Endothelial cell of umbilical vein (primary cell): ENCODE results near the gene ATP2B2. TPM values are rescaled to one million over a fixed set of nuclear protein-coding genes. Genes with fewer than 3 reads are reported as not detected.

Experiments used
- BruUV-seq: library from RNA; stranded (reverse); fragments of 400-500 nt; replicated peaks from 2 replicates; lab custom pipeline; 2021; lab: Mats Ljungman, UMichigan
- CTCF ChIA-PET: fragments of 300-600, 350-600 bp; sonication (Branson Sonifier 250); formaldehyde crosslinking; loops from one replicate; lab custom pipeline; 2021; ENCODE audit warnings: antibody characterized with exemption, inconsistent platforms; lab: Charles Lee
- POLR2A ChIA-PET: fragments of 300-600, 350-600 bp; sonication (Branson Sonifier 250); formaldehyde crosslinking; loops from one replicate; lab custom pipeline; 2021; ENCODE audit warnings: antibody characterized with exemption, inconsistent platforms; lab: Charles Lee
- DNase-seq: peaks from one replicate; pipeline ENCODE4 v3.0.0-alpha.2; 2011; ENCODE audit warnings: low read depth, low spot score
- FAIRE-seq: peaks from 2 replicates; lab custom pipeline; 2011; peaks lifted over from hg19 to GRCh38; lab: Jason Lieb, UNC
- H2AFZ ChIP-seq: 2 replicates; pipeline ENCODE4 v1.6.0; 2012; ENCODE audit warnings: low read depth, low read length, control low read depth, inconsistent platforms
- H3K27ac ChIP-seq: 2 replicates; pipeline ENCODE4 v1.5.1; 2011; ENCODE audit warnings: low read depth, mild to moderate bottlenecking, control low read depth, low read length, moderate library complexity; ENCODE audit not compliant: insufficient read depth
- H3K27me3 ChIP-seq, 2 experiments: 2 replicates each; pipeline versions ENCODE4 v1.6.0 to v1.6.1; 2011; ENCODE audit warnings: low read length in 2 of 2, mixed read lengths in 1 of 2; ENCODE audit not compliant: control insufficient read depth in 2 of 2, insufficient read depth in 2 of 2
- H3K36me3 ChIP-seq, 2 experiments: 2 replicates in 1 of 2; 3 replicates in 1 of 2; pipeline ENCODE4 v1.5.1; 2011; ENCODE audit warnings: low read length in 2 of 2, mild to moderate bottlenecking in 1 of 2, moderate library complexity in 1 of 2; ENCODE audit not compliant: control insufficient read depth in 2 of 2, insufficient read depth in 2 of 2; ENCODE audit errors: extremely low read depth in 1 of 2
- H3K4me1 ChIP-seq: 3 replicates; pipeline ENCODE4 v1.5.1; 2011; ENCODE audit warnings: mild to moderate bottlenecking, low read length; ENCODE audit not compliant: control insufficient read depth, insufficient read depth; ENCODE audit errors: extremely low read depth
- H3K4me2 ChIP-seq: 2 replicates; pipeline ENCODE4 v1.6.1; 2011; ENCODE audit warnings: low read length, control low read depth, mixed read lengths; ENCODE audit not compliant: insufficient read depth
- H3K4me3 ChIP-seq, 3 experiments: fragments of 200-600 bp in 1 of 3; sonication (generic), shearing (Covaris generic) in 1 of 3; replicated peaks in 1 of 3; 2 replicates each; pipeline ENCODE4 v1.5.1; 2011 to 2016; ENCODE audit warnings: control low read depth in 3 of 3, low read length in 3 of 3, mild to moderate bottlenecking in 2 of 3, inconsistent platforms in 1 of 3, low read depth in 1 of 3, moderate library complexity in 1 of 3; ENCODE audit not compliant: insufficient read depth in 1 of 3
- H3K79me2 ChIP-seq: 2 replicates; pipeline ENCODE4 v1.6.0; 2012; ENCODE audit warnings: low read length, inconsistent platforms; ENCODE audit not compliant: control insufficient read depth, insufficient read depth
- H3K9ac ChIP-seq: replicated peaks from 2 replicates; pipeline ENCODE3; 2011; ENCODE audit warnings: low read length, control low read depth; ENCODE audit not compliant: insufficient read depth; ENCODE audit errors: extremely low read depth
- H3K9me1 ChIP-seq: replicated peaks from 3 replicates; pipeline ENCODE4 v1.6.0; 2011; ENCODE audit warnings: mild to moderate bottlenecking, low read length; ENCODE audit not compliant: control insufficient read depth, insufficient read depth; ENCODE audit errors: extremely low read depth
- H3K9me3 ChIP-seq: replicated peaks from 2 replicates; pipeline ENCODE4 v1.5.1; 2012; ENCODE audit warnings: low read length, inconsistent platforms; ENCODE audit not compliant: control insufficient read depth, insufficient read depth
- H4K20me1 ChIP-seq: replicated peaks from 2 replicates; pipeline ENCODE3; 2011; ENCODE audit warnings: mild to moderate bottlenecking, low read length; ENCODE audit not compliant: control insufficient read depth, insufficient read depth; ENCODE audit errors: extremely low read depth
- CTCF ChIP-seq, 2 donors: IDR thresholded peaks; 1 replicate in 1 of 2; 2 replicates in 1 of 2; pipeline ENCODE4 v1.5.1; 2011; ENCODE audit warnings: low read length in 2 of 2, mild to moderate bottlenecking in 2 of 2, moderate library complexity in 2 of 2, control low read depth in 1 of 2, inconsistent platforms in 1 of 2, low read depth in 1 of 2; ENCODE audit not compliant: insufficient read depth in 1 of 2; ENCODE audit errors: extremely low read depth in 1 of 2
- EZH2 ChIP-seq: IDR thresholded peaks from 2 replicates; pipeline ENCODE4 v1.6.1; 2012; ENCODE audit warnings: borderline replicate concordance, low read depth, mild to moderate bottlenecking, moderate library complexity, low read length, inconsistent platforms; ENCODE audit not compliant: severe bottlenecking
- JUN ChIP-seq: IDR thresholded peaks from 2 replicates; pipeline ENCODE4 v1.6.1; 2011; ENCODE audit warnings: borderline replicate concordance, low read depth; ENCODE audit not compliant: insufficient read length, insufficient read depth
- MAX ChIP-seq: IDR thresholded peaks from 2 replicates; pipeline ENCODE4 v1.6.1; 2011; ENCODE audit not compliant: insufficient read depth, insufficient read length
- MYC ChIP-seq: IDR thresholded peaks from one replicate; pipeline ENCODE4 v1.6.1; 2011; ENCODE audit warnings: mild to moderate bottlenecking, low read depth, low read length
- POLR2A ChIP-seq: IDR thresholded peaks from 2 replicates; pipeline ENCODE4 v1.6.1; 2012; ENCODE audit warnings: low read depth, mild to moderate bottlenecking, control low read depth, low read length
- POLR2AphosphoS5 ChIP-seq: IDR thresholded peaks from 2 replicates; pipeline ENCODE4 v1.6.1; 2012; ENCODE audit warnings: low read depth, mild to moderate bottlenecking, control low read depth, low read length, moderate library complexity; ENCODE audit not compliant: insufficient read depth
- dilution Hi-C: fragments of 300-500 bp; cut with MboI; formaldehyde crosslinking; loops from one replicate; pipeline ENCODE4 v1.15.0; 2019; ENCODE audit warnings: low sequenced_read_pairs; ENCODE audit not compliant: extremely low pct_ligation_motif_present
- intact Hi-C: fragments of 100-400 bp; cut with micrococcal nuclease; formaldehyde crosslinking; loops from one replicate; pipeline ENCODE4 v1.10.0; 2022
- polyA plus RNA-seq, 4 experiments: library from polyadenylated mRNA; depleted of rRNA in 3 of 4; stranded (reverse) in 3 of 4; unstranded in 1 of 4; fragments of >200 nt; gene quantifications; 2 replicates each; pipeline versions ENCODE4 v1.2.1 to v1.2.3, GENCODE V29; 2011 to 2012; ENCODE audit warnings: missing spikeins in 1 of 4
- total RNA-seq: library from RNA; stranded (reverse); gene quantifications from 2 replicates; pipeline ENCODE4 v1.2.3, GENCODE V29; 2021

ATP2B2 gene
- total and polyA plus RNA-seq, 2 donors (not counting 3 experiments of a cell fraction or from before 2014, with no cell fraction given), result not detected

- H3K36me3 ChIP-seq, result no peaks in the 10 kb centered on the region
- no peak overlapping the region for H2AFZ ChIP-seq
- H3K9ac ChIP-seq, result no peak overlapping the region
- H4K20me1 ChIP-seq, result no peaks in the 10 kb centered on the region
- H3K27me3 ChIP-seq, result no peaks in the 10 kb centered on the region
- ChIA-PET POLR2A (no interaction called here), CTCF (interaction anchor here (2.1 kb wide), 1 partner anchor 321 kb away, joined by 32 read pairs; no protein-coding TSS in a partner anchor)
- dilution Hi-C loops (no loop called here), intact Hi-C loops (loop anchor here (2.0 kb wide), 1 partner anchor 321 kb away; no protein-coding TSS in a partner anchor)
- no TSS peak for BruUV-seq
- no peak for FAIRE-seq
- no peak for TF ChIP-seq CTCF (IDR thresholded peaks at IDR 0.05; ENCODE audit: extremely low read depth in 1 of 2, insufficient read depth in 1 of 2, low read depth in 1 of 2, low read length in 2 of 2)
- no peak for TF ChIP-seq MYC
- TF ChIP-seq POLR2A, result no peak
- no peak for TF ChIP-seq EZH2
- no peak for TF ChIP-seq POLR2AphosphoS5
- no peak for TF ChIP-seq MAX
- no peak for TF ChIP-seq JUN
- no peaks in the 10 kb centered on the region for H3K9me3 ChIP-seq
- no peaks in the 10 kb centered on the region for H3K4me1 ChIP-seq
- H3K4me3 ChIP-seq, result no peak overlapping the region
- no peak overlapping the region for H3K27ac ChIP-seq
- no peaks in the 10 kb centered on the region for H3K79me2 ChIP-seq
- DNase-seq, result peak; percentile 3
- no peak overlapping the region for H3K4me2 ChIP-seq
- no peaks in the 10 kb centered on the region for H3K9me1 ChIP-seq
Measured at GRCh38 chr3:10417847-10418246, 87.5 kb downstream of the ATP2B2 start.
